ENCODE data around the gene DEK.

DNA sequence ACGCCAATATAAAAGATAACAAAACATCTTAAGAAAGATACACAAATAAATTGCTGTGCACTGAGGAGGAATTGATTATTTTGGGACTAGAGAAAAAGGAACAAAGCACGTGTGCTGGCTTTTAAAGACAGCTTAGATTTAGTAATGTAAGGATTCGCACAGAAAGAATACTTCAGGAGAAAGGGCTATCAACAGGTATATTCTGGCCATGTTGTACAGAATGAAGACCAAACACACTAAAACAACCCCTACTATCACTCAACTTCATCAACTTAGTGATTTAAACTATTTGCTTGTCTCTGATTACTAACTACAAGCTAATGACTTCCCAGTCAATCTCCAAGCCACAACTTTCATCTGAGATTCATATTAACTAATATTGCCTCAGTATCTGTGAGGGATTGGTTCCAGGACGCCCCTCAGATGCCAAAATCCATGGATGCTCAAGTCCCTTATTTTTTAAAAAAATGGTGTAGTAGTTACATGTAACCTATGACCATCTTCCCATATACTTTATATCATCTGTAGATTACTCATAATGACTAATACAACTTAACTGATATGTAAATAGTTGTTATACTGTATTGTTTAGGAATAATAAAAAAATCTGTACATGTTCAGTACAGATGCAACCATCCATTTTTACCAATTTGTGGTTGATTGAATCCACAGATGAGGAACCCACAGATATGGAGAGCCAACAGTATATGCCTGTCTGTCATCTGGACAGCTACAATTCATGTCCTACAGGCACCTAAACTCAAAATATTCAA, 4.5 kb downstream of the DEK start:
- TF ChIP-seq POLR2A (IDR thresholded peaks at IDR 0.05; ENCODE audit: borderline replicate concordance, extremely low read depth, insufficient read depth, insufficient read length) = no peak
- TF ChIP-seq CEBPB (IDR thresholded peaks at IDR 0.05; ENCODE audit: low read depth) = no peak
- TF ChIP-seq, protein P1, sequence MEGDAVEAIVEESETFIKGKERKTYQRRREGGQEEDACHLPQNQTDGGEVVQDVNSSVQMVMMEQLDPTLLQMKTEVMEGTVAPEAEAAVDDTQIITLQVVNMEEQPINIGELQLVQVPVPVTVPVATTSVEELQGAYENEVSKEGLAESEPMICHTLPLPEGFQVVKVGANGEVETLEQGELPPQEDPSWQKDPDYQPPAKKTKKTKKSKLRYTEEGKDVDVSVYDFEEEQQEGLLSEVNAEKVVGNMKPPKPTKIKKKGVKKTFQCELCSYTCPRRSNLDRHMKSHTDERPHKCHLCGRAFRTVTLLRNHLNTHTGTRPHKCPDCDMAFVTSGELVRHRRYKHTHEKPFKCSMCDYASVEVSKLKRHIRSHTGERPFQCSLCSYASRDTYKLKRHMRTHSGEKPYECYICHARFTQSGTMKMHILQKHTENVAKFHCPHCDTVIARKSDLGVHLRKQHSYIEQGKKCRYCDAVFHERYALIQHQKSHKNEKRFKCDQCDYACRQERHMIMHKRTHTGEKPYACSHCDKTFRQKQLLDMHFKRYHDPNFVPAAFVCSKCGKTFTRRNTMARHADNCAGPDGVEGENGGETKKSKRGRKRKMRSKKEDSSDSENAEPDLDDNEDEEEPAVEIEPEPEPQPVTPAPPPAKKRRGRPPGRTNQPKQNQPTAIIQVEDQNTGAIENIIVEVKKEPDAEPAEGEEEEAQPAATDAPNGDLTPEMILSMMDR (IDR thresholded peaks at IDR 0.05 in 2 of 3, conservative IDR thresholded peaks at IDR 0.05 in 1 of 3; ENCODE audit: borderline replicate concordance in 1 of 3, insufficient read depth in 1 of 3, low read depth in 2 of 3, low read length in 2 of 3) = no peak
- no peak for TF ChIP-seq RAD21 (IDR thresholded peaks at IDR 0.05; ENCODE audit: low read depth)
- TF ChIP-seq, protein P2, sequence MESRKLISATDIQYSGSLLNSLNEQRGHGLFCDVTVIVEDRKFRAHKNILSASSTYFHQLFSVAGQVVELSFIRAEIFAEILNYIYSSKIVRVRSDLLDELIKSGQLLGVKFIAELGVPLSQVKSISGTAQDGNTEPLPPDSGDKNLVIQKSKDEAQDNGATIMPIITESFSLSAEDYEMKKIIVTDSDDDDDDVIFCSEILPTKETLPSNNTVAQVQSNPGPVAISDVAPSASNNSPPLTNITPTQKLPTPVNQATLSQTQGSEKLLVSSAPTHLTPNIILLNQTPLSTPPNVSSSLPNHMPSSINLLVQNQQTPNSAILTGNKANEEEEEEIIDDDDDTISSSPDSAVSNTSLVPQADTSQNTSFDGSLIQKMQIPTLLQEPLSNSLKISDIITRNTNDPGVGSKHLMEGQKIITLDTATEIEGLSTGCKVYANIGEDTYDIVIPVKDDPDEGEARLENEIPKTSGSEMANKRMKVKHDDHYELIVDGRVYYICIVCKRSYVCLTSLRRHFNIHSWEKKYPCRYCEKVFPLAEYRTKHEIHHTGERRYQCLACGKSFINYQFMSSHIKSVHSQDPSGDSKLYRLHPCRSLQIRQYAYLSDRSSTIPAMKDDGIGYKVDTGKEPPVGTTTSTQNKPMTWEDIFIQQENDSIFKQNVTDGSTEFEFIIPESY (IDR thresholded peaks at IDR 0.05; ENCODE audit: extremely low read depth, insufficient replicate concordance, low read length) = no peak
- TF ChIP-seq, protein P3, sequence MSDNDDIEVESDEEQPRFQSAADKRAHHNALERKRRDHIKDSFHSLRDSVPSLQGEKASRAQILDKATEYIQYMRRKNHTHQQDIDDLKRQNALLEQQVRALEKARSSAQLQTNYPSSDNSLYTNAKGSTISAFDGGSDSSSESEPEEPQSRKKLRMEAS (IDR thresholded peaks at IDR 0.05) = no peak
- no peak for TF ChIP-seq YY1 (IDR thresholded peaks at IDR 0.05; ENCODE audit: extremely low read depth, insufficient replicate concordance, low read depth, low read length)
- TF ChIP-seq ZFX (IDR thresholded peaks at IDR 0.05) = no peak
- TF ChIP-seq ELF1 (IDR thresholded peaks at IDR 0.05; ENCODE audit: borderline replicate concordance, low read depth) = no peak
- no peak for TF ChIP-seq SIN3A (IDR thresholded peaks at IDR 0.05; ENCODE audit: low read depth)
- no peak for TF ChIP-seq POLR2AphosphoS5 (IDR thresholded peaks at IDR 0.05; ENCODE audit: low read depth, low read length)
- no peak for TF ChIP-seq EZH2phosphoT487 (IDR thresholded peaks at IDR 0.05; ENCODE audit: borderline replicate concordance)
- TF ChIP-seq ZNF274 (IDR thresholded peaks at IDR 0.05; ENCODE audit: low read depth, low read length) = no peak

Measured in HCT116 (cell line).